Activated CD4-positive, alpha-beta T cell treated with anti-CD3 and anti-CD28 coated beads, Interleukin-2, amount 50 U/mL, for 24 hours (primary cell): ENCODE data around the gene AIFM3.
"Not testable (repeated sequence)": the region's sequence is repeated elsewhere in the genome, so short reads cannot be mapped to it uniquely, and the experiment has no call there.

Experiments used
- DNase-seq, 2 donors: peaks; one replicate each; pipeline ENCODE4 v3.0.0-alpha.2; 2020; ENCODE audit warnings: low read depth in 1 of 2, low spot score in 1 of 2

AIFM3 gene

DNA sequence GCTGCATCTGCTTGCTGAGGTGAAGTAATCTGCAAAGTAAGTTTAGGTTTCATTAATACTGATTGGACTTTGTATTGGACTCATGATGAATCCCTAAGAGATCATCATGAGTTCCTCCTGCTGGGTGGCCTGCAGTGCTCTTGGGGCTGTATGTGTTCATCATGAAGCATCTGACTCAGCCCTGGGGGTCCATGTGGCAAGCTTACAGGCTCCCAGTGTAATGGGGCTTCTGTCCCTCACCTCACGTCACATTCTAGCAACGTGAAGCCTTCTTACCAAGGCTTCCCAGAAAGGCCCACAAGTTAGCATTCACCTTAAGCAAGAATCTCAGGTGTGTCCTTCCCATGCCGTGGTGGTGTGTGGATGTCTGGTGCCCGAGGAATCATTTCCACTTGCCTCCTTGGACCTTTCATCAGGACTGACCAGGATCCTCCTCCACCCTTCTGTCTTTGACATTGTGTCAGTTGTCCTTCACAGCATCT, 26.1 kb upstream of the AIFM3 start:
- no peak for DNase-seq

DNA sequence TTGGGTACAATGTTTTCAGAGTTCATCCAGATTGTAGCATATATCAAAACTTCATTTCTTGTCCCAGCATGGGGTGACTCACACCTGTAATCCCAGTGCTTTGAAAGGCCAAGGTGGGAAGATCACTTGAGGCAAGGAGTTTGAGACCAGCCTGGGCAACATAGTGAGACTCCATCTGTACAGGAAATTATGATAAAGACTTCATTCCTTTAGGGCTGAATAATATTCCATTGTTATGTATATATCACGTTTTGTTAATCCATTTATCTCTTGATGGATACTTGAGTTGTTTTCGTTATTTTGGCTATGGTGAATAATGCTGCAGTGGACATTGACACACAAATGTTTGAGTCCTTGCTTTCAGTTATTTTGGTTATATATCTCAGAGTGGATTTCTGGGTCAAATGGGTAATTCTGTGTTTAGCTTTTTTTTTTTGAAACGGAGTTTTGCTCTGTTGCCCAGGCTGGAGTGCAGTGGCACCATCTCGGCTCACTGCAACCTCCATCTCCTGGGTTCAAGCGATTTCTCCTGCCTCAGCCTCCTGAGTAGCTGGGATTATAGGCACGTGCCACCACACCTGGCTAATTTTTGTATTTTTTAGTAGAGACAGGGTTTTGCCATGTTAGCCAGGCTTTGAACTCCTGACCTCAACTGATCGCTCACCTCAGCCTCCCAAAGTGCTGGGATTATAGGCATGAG, 24.7 kb upstream of the AIFM3 start:
- not testable (repeated sequence) for DNase-seq

- DNase-seq = no peak
Measured at GRCh38 chr22:20943104-20943933, 23.7 kb upstream of the AIFM3 start.

GRCh38 chr22:20944042-20944441, 23.0 kb upstream of the AIFM3 start:
- no peak for DNase-seq

DNA sequence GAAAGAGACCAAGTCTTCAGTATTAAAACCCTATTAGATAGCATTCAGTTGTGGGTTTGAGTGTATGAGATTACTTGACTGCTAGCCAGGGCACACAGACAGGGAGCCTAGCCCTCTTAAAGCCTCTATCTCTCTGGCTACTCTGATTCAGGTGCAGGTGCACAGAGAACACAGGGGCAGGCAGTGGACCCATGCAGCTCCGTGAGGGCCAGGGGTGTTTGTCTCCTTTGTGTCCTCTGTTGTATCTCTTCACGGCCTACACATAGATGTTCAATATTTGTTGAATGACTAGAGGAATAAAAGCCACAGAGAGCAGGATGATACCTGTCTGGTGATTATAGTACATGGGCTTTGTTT, 21.5 kb upstream of the AIFM3 start:
- no peak for DNase-seq

DNA sequence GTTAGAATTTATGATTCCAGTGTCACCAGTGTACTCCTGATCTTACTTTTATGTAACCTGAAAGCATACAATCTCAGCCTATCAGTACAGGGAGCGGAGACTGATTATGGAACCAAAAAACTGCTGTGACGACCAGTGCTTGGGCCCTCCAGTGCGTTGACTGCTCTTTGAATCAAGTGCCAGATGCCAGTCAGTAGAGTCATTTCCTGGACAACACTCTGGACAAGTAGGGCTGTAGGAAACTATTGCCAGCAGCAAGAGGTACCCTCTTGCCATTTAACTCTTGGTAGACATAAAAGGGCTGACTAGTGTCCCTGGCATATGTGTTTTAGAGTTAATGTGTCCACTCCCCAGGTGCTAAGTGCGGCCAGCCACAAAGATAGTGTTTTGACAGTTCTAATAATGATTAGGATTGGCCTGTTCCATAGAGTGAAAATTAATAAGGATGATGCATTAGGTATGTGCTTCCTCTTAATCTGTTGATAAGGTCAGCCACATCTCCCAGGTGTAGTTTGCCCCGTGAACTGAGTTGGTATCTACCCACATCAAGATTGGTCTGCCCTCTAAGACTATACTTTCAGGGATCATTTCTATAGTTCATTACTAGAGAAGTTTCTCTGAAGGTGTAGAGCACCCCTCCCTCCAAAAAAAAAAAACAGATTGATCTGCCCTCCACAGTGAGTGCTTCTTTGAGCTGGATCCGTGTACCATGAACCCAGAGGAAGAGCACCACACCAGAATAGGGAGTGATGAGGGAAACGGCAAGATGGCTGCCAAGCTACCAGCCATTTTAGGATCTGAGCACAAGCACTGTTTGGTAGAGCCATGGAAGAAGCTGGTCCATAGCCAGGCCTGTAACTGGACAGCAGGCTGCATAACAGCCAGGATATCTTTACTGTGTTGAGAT, 20.7 kb upstream of the AIFM3 start:
- DNase-seq = no peak

GRCh38 chr22:20946991-20947390, 20.1 kb upstream of the AIFM3 start:
- DNase-seq = no peak

DNA sequence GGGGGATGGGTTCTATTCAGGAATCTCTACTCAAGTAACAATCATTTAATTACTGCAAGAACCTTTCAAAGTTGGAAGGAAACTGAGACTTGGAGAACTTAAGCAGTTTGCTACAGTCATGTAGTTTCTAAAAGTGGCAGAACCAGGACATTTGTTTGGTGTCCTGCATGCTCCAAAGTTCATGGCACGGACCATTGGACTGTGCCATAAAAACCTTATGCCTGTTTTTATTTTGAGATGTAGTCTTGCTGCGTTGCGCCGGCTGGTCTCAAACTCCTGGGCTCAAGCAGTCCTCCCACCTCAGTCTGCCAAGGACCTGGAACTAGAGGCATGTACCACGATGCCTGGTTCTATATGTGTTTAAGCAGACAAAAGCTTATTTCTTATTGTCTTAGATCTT, 18.6 kb upstream of the AIFM3 start:
- DNase-seq = no peak

DNA sequence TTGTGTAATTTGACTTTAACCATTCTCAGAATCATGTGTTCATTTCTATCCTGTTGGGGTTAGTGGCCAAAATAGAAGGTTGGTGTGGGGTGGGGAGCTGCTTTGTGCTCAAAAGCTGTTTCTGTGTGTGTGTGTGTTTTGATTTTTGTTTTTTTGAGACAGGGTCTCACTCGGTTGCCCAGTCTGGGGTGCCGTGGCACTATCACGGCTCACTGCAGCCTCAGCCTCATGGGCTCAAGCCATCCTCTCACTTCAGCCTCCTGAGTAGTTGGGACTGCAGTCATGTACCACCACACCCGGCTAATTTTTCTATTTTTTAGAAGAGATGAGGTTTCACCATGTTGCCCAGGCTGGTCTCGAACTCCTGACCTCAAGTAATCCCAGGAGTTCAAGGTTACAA, 18.1 kb upstream of the AIFM3 start:
- DNase-seq = no peak

- no peak for DNase-seq
Measured at GRCh38 chr22:20949698-20950183, 17.3 kb upstream of the AIFM3 start.

DNA sequence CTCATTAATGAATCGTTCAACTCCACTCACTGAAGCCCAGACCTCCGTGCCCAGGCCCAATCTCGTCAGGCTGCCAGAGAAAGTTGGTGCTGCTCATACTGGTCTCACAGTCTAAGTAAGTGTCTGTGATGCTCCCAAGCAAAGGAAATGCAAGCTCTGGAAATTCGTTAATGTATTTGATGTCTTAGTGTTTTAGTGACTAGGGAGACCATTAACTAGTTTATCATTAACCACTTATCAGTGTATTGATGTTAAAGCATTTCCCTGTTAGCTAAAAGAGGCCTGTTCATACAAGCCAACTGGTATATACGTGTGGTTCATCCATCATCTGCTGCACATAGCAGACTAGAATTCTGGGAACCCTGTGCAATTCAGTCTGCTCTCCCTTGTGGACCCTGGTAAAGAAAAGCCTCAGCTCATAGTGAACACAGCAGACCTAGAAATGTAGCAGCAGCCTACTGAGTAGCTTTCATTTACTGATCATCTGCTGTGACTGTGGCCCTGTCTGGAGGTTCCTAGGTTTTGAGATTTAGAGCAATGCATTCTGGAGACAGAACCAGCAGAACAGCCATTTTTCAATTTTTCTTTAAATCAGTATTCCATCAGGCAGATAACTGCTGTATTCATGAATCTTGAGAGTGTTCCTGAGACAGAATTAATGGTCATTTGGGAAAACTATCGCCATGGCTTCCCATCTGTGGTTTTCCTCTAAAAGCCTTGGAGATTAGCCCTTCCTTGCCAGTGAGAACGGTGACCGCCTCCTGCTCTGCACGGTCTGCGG, 15.7 kb upstream of the AIFM3 start:
- no peak for DNase-seq

DNA sequence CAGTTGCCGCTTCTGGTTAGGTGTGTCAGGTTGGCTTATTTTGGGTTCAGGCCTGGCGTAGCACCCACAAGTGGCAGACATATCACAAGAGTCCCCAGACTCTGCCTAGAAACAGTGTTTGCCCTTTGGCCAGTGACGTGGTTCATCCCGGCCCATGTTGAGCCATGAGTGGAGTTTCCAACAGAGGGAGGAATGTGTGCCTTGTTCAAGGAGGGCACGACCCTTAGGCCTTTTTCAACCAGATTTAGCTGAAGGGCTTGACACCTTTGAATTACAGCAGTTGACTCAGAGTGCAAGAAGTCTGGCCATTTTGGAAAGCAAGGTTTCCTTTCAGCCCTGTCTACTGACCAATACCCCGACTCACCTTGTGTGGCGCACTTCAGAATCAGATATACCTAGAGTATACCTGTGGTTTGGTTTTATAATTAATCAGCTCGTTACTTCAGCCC, 15.1 kb upstream of the AIFM3 start:
- DNase-seq = no peak

GRCh38 chr22:20952544-20953341, 14.3 kb upstream of the AIFM3 start:
- no peak for DNase-seq

DNA sequence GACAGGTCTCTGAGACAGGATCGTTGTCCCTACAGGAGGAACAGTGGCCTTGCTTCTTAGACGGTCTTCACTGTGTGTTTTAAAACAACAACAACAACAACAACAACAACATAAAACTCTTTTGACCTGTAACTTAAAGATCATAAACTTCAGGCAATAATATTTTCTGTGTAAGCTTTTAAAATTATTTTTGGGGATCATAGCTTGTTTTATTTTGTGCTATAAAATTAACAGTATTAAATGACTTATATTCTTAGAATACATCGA, 13.8 kb upstream of the AIFM3 start:
- DNase-seq = no peak

GRCh38 chr22:20953668-20954500, 13.2 kb upstream of the AIFM3 start:
- no peak for DNase-seq

DNA sequence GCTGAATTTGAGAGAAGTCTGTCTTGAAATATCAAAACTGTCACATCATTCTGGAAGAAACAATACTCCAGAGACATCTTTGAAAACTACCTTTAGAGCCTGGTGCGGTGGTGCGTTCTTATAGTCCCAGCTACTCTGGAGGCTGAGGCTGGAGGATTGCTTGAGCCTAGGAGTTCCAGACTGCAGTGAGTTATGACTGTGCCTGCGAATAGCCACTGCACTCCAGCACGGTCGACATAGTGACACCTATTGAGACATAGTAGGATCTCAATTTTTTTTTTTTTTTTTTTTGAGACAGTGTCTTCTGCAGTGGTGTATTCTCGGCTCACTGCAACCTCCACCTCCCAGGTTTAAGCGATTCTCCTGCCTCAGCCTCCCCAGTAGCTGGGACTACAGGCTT, 11.5 kb upstream of the AIFM3 start:
- no peak for DNase-seq

DNA sequence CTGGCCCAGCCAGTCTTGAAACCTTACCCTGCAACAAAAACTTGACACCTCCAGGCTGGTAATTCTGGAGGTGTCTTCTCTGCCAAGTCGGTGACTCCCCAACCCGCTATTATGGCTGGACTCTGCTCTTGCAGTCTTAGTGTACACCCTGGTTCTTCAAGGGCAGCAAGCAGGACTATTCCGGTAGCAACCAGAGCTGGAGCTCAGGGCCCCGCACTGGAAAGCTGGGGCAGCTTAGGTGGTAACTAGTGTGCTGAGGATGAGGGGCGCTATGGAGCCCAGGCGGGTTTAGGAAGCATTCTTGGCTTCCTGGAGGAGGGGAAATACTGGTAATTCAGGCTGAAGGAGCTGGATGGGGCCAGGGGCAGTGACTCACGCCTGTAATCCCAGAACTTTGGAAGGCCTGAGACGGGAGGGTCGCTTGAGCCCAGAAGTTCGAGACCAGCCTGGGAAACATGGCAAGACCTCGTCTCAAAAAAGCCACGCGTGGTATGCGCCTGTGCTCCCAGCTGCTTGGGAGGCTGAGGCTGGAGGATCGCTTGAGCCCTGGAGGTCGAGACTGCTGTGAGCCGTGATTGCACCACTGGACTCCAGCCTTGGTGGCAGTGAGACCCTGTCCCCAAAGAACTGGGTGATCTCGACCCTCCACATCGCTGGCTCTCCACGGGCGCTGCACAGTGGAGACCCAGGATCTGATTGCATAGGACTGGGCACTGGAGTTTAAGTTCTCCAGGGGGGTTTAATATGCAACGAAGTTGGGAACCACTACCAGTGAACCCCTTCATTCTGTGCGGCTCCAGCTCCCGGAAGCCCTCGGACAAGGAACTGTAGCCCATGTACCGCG, 10.6 kb upstream of the AIFM3 start:
- DNase-seq = no peak

DNA sequence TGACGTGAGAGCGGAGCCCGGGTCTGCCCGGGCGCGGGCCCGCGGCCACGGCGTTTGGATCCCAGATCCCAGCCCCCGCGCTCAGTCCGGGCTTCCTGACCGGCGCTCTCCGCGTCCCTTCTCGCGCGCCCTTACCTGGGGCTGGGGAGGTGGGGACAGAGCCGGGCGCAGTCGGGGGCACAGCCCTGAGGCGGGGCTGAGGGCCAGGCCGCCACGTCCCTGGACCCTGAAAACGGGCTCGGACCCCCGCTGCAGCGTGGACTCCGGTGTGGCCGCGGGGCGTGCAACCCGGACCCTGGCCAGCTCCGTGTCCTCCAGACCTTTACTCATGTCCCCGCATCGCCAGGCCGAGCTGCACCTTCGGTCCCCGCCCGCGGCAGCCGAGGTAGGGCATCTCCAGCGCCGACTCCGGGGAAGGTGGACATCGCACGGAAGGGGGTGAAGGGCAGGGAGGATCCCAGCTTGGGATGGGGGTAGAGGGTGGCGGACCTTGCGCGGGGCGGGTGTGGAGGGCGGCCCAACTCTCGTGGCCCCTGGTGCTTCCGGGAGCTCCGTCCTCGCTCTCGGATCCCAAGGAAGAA, 9.9 kb upstream of the AIFM3 start:
- DNase-seq = no peak
